ENCODE data around the gene SNCG.
"Not testable (repeated sequence)": the region's sequence is repeated elsewhere in the genome, so short reads cannot be mapped to it uniquely, and the experiment has no call there.

The SNCG gene
- total RNA-seq: 0 reads per million in 3 experiments

GRCh38 chr10:86958116-86958900, at the start of gene SNCG:
SNCG (plus strand) TSS chr10:86958599; CDS start chr10:86958698, 99 bp downstream.
- DNase-seq: no peak

- no peak for DNase-seq
Measured at GRCh38 chr10:86914734-86915133, 43.7 kb upstream of the SNCG start.

- no peak for DNase-seq
Measured at GRCh38 chr10:86918022-86918471, 40.4 kb upstream of the SNCG start.

- no peak for DNase-seq
Measured at GRCh38 chr10:86922553-86922961, 35.8 kb upstream of the SNCG start.

- no peak for DNase-seq
Measured at GRCh38 chr10:86929468-86930380, 28.7 kb upstream of the SNCG start.

- no peak for DNase-seq
Measured at GRCh38 chr10:86931872-86932271, 26.5 kb upstream of the SNCG start.

GRCh38 chr10:86932674-86933073, 25.7 kb upstream of the SNCG start:
- DNase-seq: no peak

GRCh38 chr10:86934162-86934711, 24.2 kb upstream of the SNCG start:
- not testable (repeated sequence) for DNase-seq

GRCh38 chr10:86936661-86937501, 21.5 kb upstream of the SNCG start:
- no peak for DNase-seq

GRCh38 chr10:86937502-86938154, 20.8 kb upstream of the SNCG start:
- no peak for DNase-seq

GRCh38 chr10:86938260-86938659, 20.1 kb upstream of the SNCG start:
- no peak for DNase-seq

- not testable (repeated sequence) for DNase-seq
Measured at GRCh38 chr10:86940076-86940475, 18.3 kb upstream of the SNCG start.

GRCh38 chr10:86940677-86941076, 17.7 kb upstream of the SNCG start:
- DNase-seq: no peak

- no peak for DNase-seq
Measured at GRCh38 chr10:86941426-86941825, 17.0 kb upstream of the SNCG start.

GRCh38 chr10:86941991-86942421, 16.4 kb upstream of the SNCG start:
- DNase-seq: no peak

GRCh38 chr10:86942441-86943315, 15.7 kb upstream of the SNCG start:
- no peak for DNase-seq

GRCh38 chr10:86943316-86944030, 14.9 kb upstream of the SNCG start:
- no peak for DNase-seq

- DNase-seq: no peak
Measured at GRCh38 chr10:86944031-86944419, 14.4 kb upstream of the SNCG start.

- DNase-seq: no peak
Measured at GRCh38 chr10:86944471-86944870, 13.9 kb upstream of the SNCG start.

GRCh38 chr10:86944907-86945306, 13.5 kb upstream of the SNCG start:
- DNase-seq: no peak

Data from central memory CD4-positive, alpha-beta T cell (primary cell).